Caco-2 (cell line): ENCODE data around the gene FOXM1. TPM values are rescaled to one million over a fixed set of nuclear protein-coding genes. Genes with fewer than 3 reads are reported as not detected.

ENCODE experiments used
- BruUV-seq: library from RNA; stranded (reverse); fragments of 400-500 nt; replicated peaks from 2 replicates; lab custom pipeline; 2021; lab: Mats Ljungman, UMichigan
- CTCF ChIA-PET: fragments of 300-600 bp; sonication (Branson Sonifier 250); formaldehyde crosslinking; loops from one replicate; lab custom pipeline; 2022; ENCODE audit warnings: antibody characterized with exemption; lab: Charles Lee
- POLR2A ChIA-PET: fragments of 300-600 bp; sonication (Branson Sonifier 250); formaldehyde crosslinking; loops from one replicate; lab custom pipeline; 2022; ENCODE audit warnings: antibody characterized with exemption; lab: Charles Lee
- DNase-seq, 2 experiments: peaks; one replicate each; pipeline versions ENCODE4 v3.0.0 to v3.0.0-alpha.2; 2020 to 2022
- H3K27me3 ChIP-seq: replicated peaks from 2 replicates; pipeline ENCODE4 v1.6.0; 2011; ENCODE audit warnings: low read length; ENCODE audit not compliant: control insufficient read depth, insufficient read depth
- H3K36me3 ChIP-seq: 2 replicates; pipeline ENCODE4 v1.5.1; 2011; ENCODE audit warnings: low read length; ENCODE audit not compliant: control insufficient read depth, insufficient read depth
- H3K4me1 ChIP-seq: fragments of 250-450 bp; sonication (Bioruptor Pico); 2 replicates; pipeline ENCODE4 v1.5.1; 2020; ENCODE audit warnings: mild to moderate bottlenecking
- H3K4me3 ChIP-seq: 2 replicates; pipeline ENCODE4 v1.5.1; 2011; ENCODE audit warnings: low read depth, mild to moderate bottlenecking, control low read depth, low read length
- H3K9me3 ChIP-seq: fragments of 250-450 bp; sonication (Bioruptor Pico); 2 replicates; pipeline ENCODE4 v1.5.1; 2020; ENCODE audit warnings: mild to moderate bottlenecking, moderate library complexity
- H3K27ac Mint-ChIP-seq: one replicate; pipeline ENCODE4 v1.8.0; 2022; ENCODE audit warnings: mixed read lengths; ENCODE audit not compliant: unreplicated experiment
- H3K27me3 Mint-ChIP-seq: one replicate; pipeline ENCODE4 v1.8.0; 2022; ENCODE audit warnings: mixed read lengths; ENCODE audit not compliant: insufficient read depth, unreplicated experiment
- H3K36me3 Mint-ChIP-seq: one replicate; pipeline ENCODE4 v1.8.0; 2022; ENCODE audit warnings: mild to moderate bottlenecking, mixed read lengths; ENCODE audit not compliant: insufficient read depth, unreplicated experiment
- H3K4me1 Mint-ChIP-seq: one replicate; pipeline ENCODE4 v1.8.0; 2022; ENCODE audit warnings: low read depth, mixed read lengths; ENCODE audit not compliant: unreplicated experiment
- H3K4me3 Mint-ChIP-seq: one replicate; pipeline ENCODE4 v1.8.0; 2022; ENCODE audit warnings: mild to moderate bottlenecking, moderate library complexity, mixed read lengths; ENCODE audit not compliant: unreplicated experiment
- H3K9me3 Mint-ChIP-seq: one replicate; pipeline ENCODE4 v1.8.0; 2022; ENCODE audit warnings: mixed read lengths; ENCODE audit not compliant: unreplicated experiment
- intact Hi-C: fragments of 100-400 bp; cut with micrococcal nuclease; formaldehyde crosslinking; loops from one replicate; pipeline ENCODE4 v1.10.0; 2022; ENCODE audit not compliant: unreplicated experiment
- total RNA-seq: library from RNA; stranded (reverse); gene quantifications from 2 replicates; pipeline ENCODE4 v1.2.3, GENCODE V29; 2022
- TF ChIP-seq, protein P1 (sequence below), 2 experiments: fragments of 200-600 bp in 1 of 2; IDR thresholded peaks; 1 replicate in 1 of 2; 2 replicates in 1 of 2; pipeline versions ENCODE4 v1.5.1 to v1.8.0; 2011 to 2022; ENCODE audit warnings: antibody characterized with exemption in 1 of 2, control low read depth in 1 of 2, inconsistent platforms in 1 of 2, low read depth in 1 of 2, low read length in 1 of 2, mild to moderate bottlenecking in 1 of 2, moderate library complexity in 1 of 2; ENCODE audit not compliant: insufficient read depth in 1 of 2, severe bottlenecking in 1 of 2, unreplicated experiment in 1 of 2

Gene FOXM1
- total RNA-seq, 1 experiment from 2014 or later = 222 TPM

DNA sequence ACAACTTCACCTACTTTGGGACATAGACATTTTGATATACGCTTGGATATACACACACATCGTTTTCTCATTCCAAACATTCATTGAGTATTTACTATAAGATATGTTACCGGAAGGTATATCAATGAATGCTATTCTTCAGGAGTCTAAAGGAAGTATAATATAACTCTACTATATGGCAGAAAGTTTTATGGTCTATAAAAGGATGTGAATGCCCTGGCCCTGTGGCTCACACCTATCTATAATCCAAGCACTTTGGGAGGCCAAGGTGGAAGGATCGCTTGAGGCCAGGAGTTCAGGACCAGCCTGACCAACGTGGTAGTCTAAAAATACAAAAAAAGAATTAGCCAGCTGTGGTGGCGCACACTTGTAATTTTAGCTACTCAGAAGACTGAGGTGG lies 47.7 kb downstream of the FOXM1 start:
- H3K27me3 ChIP-seq = no peaks in the 10 kb centered on the region
- H3K4me1 ChIP-seq = no peaks in the 10 kb centered on the region
- ChIA-PET POLR2A (no interaction called here), CTCF (no interaction called here)
- Mint-ChIP-seq H3K9me3 (no peaks in the 10 kb centered on the region), H3K4me1 (no peaks in the 10 kb centered on the region), H3K27ac (no peak overlapping the region), H3K36me3 (peaks cover 28% of the 10 kb centered on the region), H3K27me3 (peaks cover 2% of the 10 kb centered on the region), H3K4me3 (no peak overlapping the region)
- intact Hi-C loops = no loop called here
- no TSS peak for BruUV-seq
- DNase-seq = no peak
- TF ChIP-seq, protein P1, sequence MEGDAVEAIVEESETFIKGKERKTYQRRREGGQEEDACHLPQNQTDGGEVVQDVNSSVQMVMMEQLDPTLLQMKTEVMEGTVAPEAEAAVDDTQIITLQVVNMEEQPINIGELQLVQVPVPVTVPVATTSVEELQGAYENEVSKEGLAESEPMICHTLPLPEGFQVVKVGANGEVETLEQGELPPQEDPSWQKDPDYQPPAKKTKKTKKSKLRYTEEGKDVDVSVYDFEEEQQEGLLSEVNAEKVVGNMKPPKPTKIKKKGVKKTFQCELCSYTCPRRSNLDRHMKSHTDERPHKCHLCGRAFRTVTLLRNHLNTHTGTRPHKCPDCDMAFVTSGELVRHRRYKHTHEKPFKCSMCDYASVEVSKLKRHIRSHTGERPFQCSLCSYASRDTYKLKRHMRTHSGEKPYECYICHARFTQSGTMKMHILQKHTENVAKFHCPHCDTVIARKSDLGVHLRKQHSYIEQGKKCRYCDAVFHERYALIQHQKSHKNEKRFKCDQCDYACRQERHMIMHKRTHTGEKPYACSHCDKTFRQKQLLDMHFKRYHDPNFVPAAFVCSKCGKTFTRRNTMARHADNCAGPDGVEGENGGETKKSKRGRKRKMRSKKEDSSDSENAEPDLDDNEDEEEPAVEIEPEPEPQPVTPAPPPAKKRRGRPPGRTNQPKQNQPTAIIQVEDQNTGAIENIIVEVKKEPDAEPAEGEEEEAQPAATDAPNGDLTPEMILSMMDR (IDR thresholded peaks at IDR 0.05; ENCODE audit: insufficient read depth in 1 of 2, low read depth in 1 of 2, low read length in 1 of 2, severe bottlenecking in 1 of 2, unreplicated experiment in 1 of 2) = no peak
- no peaks in the 10 kb centered on the region for H3K36me3 ChIP-seq
- H3K4me3 ChIP-seq = no peak overlapping the region
- H3K9me3 ChIP-seq = no peaks in the 10 kb centered on the region

DNA sequence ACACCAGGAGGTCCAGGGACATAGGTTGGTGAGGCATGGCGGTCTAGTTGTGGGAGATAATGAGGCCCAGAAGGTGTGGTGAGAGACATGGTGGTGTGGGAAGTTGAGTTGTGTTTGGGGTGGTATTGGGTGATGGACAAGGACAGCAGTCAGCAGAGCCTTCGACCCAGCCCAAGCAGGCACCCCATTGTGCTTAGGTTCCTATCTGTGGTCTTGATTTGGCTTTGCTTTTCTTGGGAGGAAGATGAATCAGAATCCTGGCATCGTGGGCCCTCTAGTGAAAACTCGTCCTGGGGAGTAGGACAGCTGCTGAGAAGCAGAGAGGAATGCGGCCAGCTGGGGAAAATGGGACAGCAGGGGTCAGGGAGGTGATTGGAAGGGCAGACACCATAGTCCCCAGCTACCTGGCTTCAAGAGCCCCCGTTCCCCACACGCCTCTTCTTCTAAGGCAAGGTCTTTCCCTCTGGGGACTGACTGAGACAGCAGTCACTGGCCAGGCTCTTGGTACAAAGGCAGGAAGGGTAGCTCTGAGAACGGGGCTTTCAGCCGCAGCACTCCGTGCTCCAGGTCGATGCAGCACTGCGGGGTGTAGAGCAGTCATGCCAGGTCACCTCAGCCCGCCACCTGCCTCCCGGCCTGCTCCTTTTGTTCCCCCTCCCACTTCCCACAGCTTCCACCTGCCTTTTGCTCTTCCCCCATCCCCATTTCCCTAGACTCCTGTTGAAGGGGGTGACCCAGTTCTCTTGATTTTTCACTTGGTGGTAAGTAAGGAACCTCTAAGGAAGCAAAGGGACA lies 50.1 kb downstream of the FOXM1 start:
- Histone ChIP-seq H3K27me3 (no peaks in the 10 kb centered on the region), H3K4me3 (no peak overlapping the region), H3K36me3 (0 out of 2 replicates have a peak, but pooled peaks cover 2% of the 10 kb centered on the region), H3K4me1 (no peaks in the 10 kb centered on the region), H3K9me3 (no peaks in the 10 kb centered on the region)
- Mint-ChIP-seq H3K9me3 (no peaks in the 10 kb centered on the region), H3K36me3 (peaks cover 42% of the 10 kb centered on the region), H3K4me3 (no peak overlapping the region), H3K4me1 (no peaks in the 10 kb centered on the region), H3K27me3 (no peaks in the 10 kb centered on the region), H3K27ac (no peak overlapping the region)
- TF ChIP-seq, protein P1 (IDR thresholded peaks at IDR 0.05; ENCODE audit: insufficient read depth in 1 of 2, low read depth in 1 of 2, low read length in 1 of 2, severe bottlenecking in 1 of 2, unreplicated experiment in 1 of 2) = no peak
- DNase-seq = no peak
- no TSS peak for BruUV-seq
- intact Hi-C loops = no loop called here
- ChIA-PET POLR2A (no interaction called here), CTCF (no interaction called here)

DNA sequence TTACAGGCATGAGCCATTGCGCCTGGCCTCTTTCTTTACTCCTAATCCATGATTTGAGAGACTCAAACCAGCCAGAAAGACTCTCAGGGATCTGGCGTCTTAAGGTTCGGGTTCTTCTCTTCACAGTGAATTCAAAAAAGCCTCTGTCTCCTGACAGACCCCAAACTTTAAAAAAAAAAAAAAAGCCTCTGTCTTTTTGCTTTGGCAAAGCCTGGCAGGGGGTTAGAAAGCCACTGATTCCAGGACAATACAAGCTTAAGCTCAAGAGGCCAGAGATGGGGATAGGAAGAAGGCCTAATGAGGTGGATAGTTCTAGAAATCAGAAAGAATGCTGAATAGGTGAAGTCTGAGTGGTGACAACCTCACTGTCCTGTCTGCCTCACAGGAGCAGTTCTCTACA lies 50.9 kb downstream of the FOXM1 start:
- no peak for DNase-seq
- H3K9me3 Mint-ChIP-seq = no peaks in the 10 kb centered on the region
- H3K4me3 Mint-ChIP-seq = no peak overlapping the region
- no TSS peak for BruUV-seq
- 0 out of 2 replicates have a peak, but pooled peaks cover 4% of the 10 kb centered on the region for H3K36me3 ChIP-seq
- TF ChIP-seq, protein P1 (IDR thresholded peaks at IDR 0.05; ENCODE audit: insufficient read depth in 1 of 2, low read depth in 1 of 2, low read length in 1 of 2, severe bottlenecking in 1 of 2, unreplicated experiment in 1 of 2) = no peak
- CTCF ChIA-PET = no interaction called here
- no peaks in the 10 kb centered on the region for H3K27me3 Mint-ChIP-seq
- no peaks in the 10 kb centered on the region for H3K27me3 ChIP-seq
- peaks cover 39% of the 10 kb centered on the region for H3K36me3 Mint-ChIP-seq
- no peaks in the 10 kb centered on the region for H3K4me1 ChIP-seq
- no peak overlapping the region for H3K27ac Mint-ChIP-seq
- POLR2A ChIA-PET = no interaction called here
- no peaks in the 10 kb centered on the region for H3K4me1 Mint-ChIP-seq
- H3K4me3 ChIP-seq = no peak overlapping the region
- no peaks in the 10 kb centered on the region for H3K9me3 ChIP-seq
- intact Hi-C loops = no loop called here
